Measurements from ENCODE around the gene IFNA6. TPM values are rescaled to one million over a fixed set of nuclear protein-coding genes. Genes with fewer than 3 reads are reported as not detected.

The IFNA6 gene
- total and polyA plus RNA-seq, 2 of the 8 experiments (the other 6 are each of a cell fraction or from before 2014, with no cell fraction given): not detected

DNA sequence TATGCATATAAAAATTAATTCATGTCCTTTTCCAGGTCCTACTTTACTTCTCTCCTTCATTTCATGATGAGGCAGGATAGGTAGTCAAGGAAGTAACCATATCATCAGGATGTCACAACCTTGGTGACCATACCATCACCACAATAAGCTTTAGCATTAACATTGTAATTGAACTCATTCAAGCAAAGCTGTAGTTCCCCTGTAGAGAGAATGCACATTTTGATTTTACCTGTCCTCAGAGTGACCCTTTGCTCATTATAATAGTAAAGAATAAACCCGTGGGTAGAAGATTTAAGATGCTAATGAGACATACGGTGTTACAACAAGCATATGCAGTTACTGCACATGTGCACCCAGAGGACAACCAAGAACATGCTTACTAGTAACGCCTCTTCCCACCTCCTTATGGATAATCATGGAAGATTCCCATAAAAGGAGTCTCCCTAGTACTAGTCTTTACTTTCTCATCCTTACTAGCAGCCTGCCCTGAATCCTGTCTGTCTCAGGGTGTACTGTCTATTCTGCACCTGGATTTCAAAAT lies 2.2 kb downstream of the IFNA6 start:
- Histone ChIP-seq H3K56ac (replicated peaks; ENCODE audit: insufficient read length, low read depth, low read length) (no peak overlapping the region), H2BK15ac (ENCODE audit: low read length) (no peak overlapping the region), H2BK12ac (ENCODE audit: low read depth, low read length) (no peak overlapping the region), H3K79me2 (ENCODE audit: control insufficient read depth in 1 of 2, insufficient read depth in 2 of 2, low read length in 2 of 2) (no peaks in the 10 kb centered on the region), H3K4me1 (replicated peaks in 1 of 4; ENCODE audit: control insufficient read depth in 3 of 4, insufficient read depth in 4 of 4, low read length in 3 of 4) (no peaks in the 10 kb centered on the region), H3K27me3 (replicated peaks in 1 of 4; ENCODE audit: control insufficient read depth in 3 of 4, extremely low read depth in 1 of 4, insufficient read depth in 3 of 4, low read length in 3 of 4) (no peaks in the 10 kb centered on the region), H3K18ac (ENCODE audit: extremely low read depth, low read length) (no peak overlapping the region), H3K27ac (ENCODE audit: low read depth, low read length) (no peak overlapping the region), H3K23ac (ENCODE audit: insufficient read length) (no peak overlapping the region), H2AK5ac (ENCODE audit: low read depth, low read length) (no peak overlapping the region), H3K36me3 (ENCODE audit: control insufficient read depth in 2 of 4, insufficient read depth in 4 of 4, low read length in 3 of 4) (no peaks in the 10 kb centered on the region), H4K5ac (ENCODE audit: insufficient read length, low read depth, low read length) (no peak overlapping the region), H3K4ac (replicated peaks; ENCODE audit: insufficient read length, low read depth, low read length) (no peak overlapping the region), H3K79me1 (ENCODE audit: low read depth, low read length) (no peaks in the 10 kb centered on the region), H3K4me3 (ENCODE audit: extremely low read depth in 1 of 4, insufficient read depth in 2 of 4, low read depth in 3 of 4, low read length in 4 of 4) (no peak overlapping the region), H2AFZ (ENCODE audit: low read length) (no peak overlapping the region), H3K9ac (replicated peaks in 1 of 4; ENCODE audit: extremely low read depth in 1 of 4, low read depth in 3 of 4, low read length in 3 of 4) (no peak overlapping the region), H4K20me1 (replicated peaks in 1 of 2; ENCODE audit: control insufficient read depth in 1 of 2, insufficient read depth in 2 of 2, low read length in 2 of 2) (no peaks in the 10 kb centered on the region), H3K23me2 (ENCODE audit: low read depth, low read length) (no peaks in the 10 kb centered on the region), H2BK20ac (ENCODE audit: low read length) (no peak overlapping the region), H3K9me3 (ENCODE audit: insufficient read depth in 2 of 2, low read depth in 1 of 2, low read length in 1 of 2) (peaks cover 0 to 2% of the 10 kb centered on the region in 2 experiments; a peak in 1 of 4 replicates), H2BK5ac (ENCODE audit: low read depth, low read length) (no peak overlapping the region), H4K8ac (ENCODE audit: extremely low read depth, insufficient read depth, low read length) (no peak overlapping the region), H4K91ac (replicated peaks; ENCODE audit: insufficient read length, low read length) (no peak overlapping the region), H3K4me2 (ENCODE audit: insufficient read depth in 1 of 2, low read depth in 2 of 2, low read length in 2 of 2) (no peak overlapping the region), H3K14ac (ENCODE audit: insufficient read length) (no peak overlapping the region), H2BK120ac (replicated peaks; ENCODE audit: low read depth, low read length) (no peak overlapping the region)
- CTCF ChIA-PET (ENCODE audit: partially characterized antibody): interaction anchor here (1.4 to 2.4 kb wide), 2 partner anchors 11 to 44 kb away, joined by 4 to 6 read pairs; no protein-coding TSS in a partner anchor
- WGBS, 2 experiments (ENCODE audit: extremely low coverage in 1 of 2, insufficient coverage in 1 of 2, insufficient read length in 1 of 2, insufficient replicate concordance in 2 of 2, low coverage in 1 of 2, low lambda C conversion rate in 2 of 2, missing lambda C conversion rate in 1 of 2): 79% methylated on average over 3 of the region's 3 CpGs; no CpG with 5 or more reads in 1 of the 2 experiments
- no peak for TF ChIP-seq HDAC2 (IDR thresholded peaks at IDR 0.05; ENCODE audit: borderline replicate concordance in 1 of 2, low read depth in 2 of 2, low read length in 2 of 2)
- TF ChIP-seq EP300 (IDR thresholded peaks at IDR 0.05; ENCODE audit: borderline replicate concordance in 1 of 2, low read depth in 2 of 2, low read length in 2 of 2): no peak
- no peak for TF ChIP-seq SAP30 (IDR thresholded peaks at IDR 0.05; ENCODE audit: insufficient read depth, insufficient replicate concordance, low read length)
- FAIRE-seq (no peak), DNase-seq (ENCODE audit: low read depth in 1 of 2, low spot score in 2 of 2) (no peak)
- POLR2A ChIA-PET (ENCODE audit: partially characterized antibody): no interaction called here

All from H1 (cell line).